Suprapubic skin (tissue), 4 donors: ENCODE measurements around the gene CCDC136.

Experiments
- POLR2A ChIP-seq, 2 donors: fragments of 450-650 bp; IDR thresholded peaks; one replicate each; pipeline ENCODE4 v1.6.1; 2017; ENCODE audit warnings: antibody characterized with exemption in 2 of 2, mild to moderate bottlenecking in 2 of 2, moderate library complexity in 2 of 2
- POLR2AphosphoS5 ChIP-seq, 3 donors: sonication (generic); formaldehyde crosslinking; IDR thresholded peaks; one replicate each; pipeline ENCODE4 v1.6.1; 2017; ENCODE audit warnings: antibody characterized with exemption in 3 of 3
- TF ChIP-seq, protein P1 (sequence below), 2 donors: fragments of 200-600 bp in 1 of 2; fragments of 450-650 bp in 1 of 2; sonication (generic) in 1 of 2; IDR thresholded peaks; one replicate each; pipeline ENCODE4 v1.5.1; 2016 to 2019; ENCODE audit warnings: antibody characterized with exemption in 2 of 2, mild to moderate bottlenecking in 1 of 2, moderate library complexity in 1 of 2

GRCh38 chr7:128809363-128809762, 17.6 kb downstream of the CCDC136 start:
- TF ChIP-seq POLR2AphosphoS5 (IDR thresholded peaks at IDR 0.05): no peak
- TF ChIP-seq POLR2A (IDR thresholded peaks at IDR 0.05): no peak
- TF ChIP-seq, protein P1, sequence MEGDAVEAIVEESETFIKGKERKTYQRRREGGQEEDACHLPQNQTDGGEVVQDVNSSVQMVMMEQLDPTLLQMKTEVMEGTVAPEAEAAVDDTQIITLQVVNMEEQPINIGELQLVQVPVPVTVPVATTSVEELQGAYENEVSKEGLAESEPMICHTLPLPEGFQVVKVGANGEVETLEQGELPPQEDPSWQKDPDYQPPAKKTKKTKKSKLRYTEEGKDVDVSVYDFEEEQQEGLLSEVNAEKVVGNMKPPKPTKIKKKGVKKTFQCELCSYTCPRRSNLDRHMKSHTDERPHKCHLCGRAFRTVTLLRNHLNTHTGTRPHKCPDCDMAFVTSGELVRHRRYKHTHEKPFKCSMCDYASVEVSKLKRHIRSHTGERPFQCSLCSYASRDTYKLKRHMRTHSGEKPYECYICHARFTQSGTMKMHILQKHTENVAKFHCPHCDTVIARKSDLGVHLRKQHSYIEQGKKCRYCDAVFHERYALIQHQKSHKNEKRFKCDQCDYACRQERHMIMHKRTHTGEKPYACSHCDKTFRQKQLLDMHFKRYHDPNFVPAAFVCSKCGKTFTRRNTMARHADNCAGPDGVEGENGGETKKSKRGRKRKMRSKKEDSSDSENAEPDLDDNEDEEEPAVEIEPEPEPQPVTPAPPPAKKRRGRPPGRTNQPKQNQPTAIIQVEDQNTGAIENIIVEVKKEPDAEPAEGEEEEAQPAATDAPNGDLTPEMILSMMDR (IDR thresholded peaks at IDR 0.05): no peak
